Measurements from ENCODE around the gene ZBTB20.

- no peak for TF ChIP-seq CTCF (IDR thresholded peaks at IDR 0.05)
- TF ChIP-seq POLR2AphosphoS5 (IDR thresholded peaks at IDR 0.05) = no peak
- TF ChIP-seq EP300 (IDR thresholded peaks at IDR 0.05) = no peak
Measured at GRCh38 chr3:114958930-114959329, 188.2 kb downstream of the ZBTB20 start.

All from esophagus muscularis mucosa (tissue), 4 donors.